Measurements from ENCODE around the gene HSPA4L.

- TF ChIP-seq CTCF (IDR thresholded peaks at IDR 0.05), result no peak
- TF ChIP-seq POLR2A (IDR thresholded peaks at IDR 0.05; ENCODE audit: low read depth), result no peak
- TF ChIP-seq POLR2AphosphoS5 (IDR thresholded peaks at IDR 0.05), result no peak
- no peak for TF ChIP-seq EP300 (IDR thresholded peaks at IDR 0.05)
Measured at GRCh38 chr4:127783955-127784770, 2.0 kb downstream of the HSPA4L start.
